Measurements from ENCODE around the gene PPM1E.
"Not testable (repeated sequence)": the region's sequence is repeated elsewhere in the genome, so short reads cannot be mapped to it uniquely, and the experiment has no call there.

The PPM1E gene

GRCh38 chr17:58755577-58756245 lies at the start of gene PPM1E:
PPM1E (plus strand) TSS chr17:58755854.
- H3K4me1 ChIP-seq (ENCODE audit: insufficient read depth, low read length) = peaks cover 8% of the 10 kb centered on the region
- H3K9me3 ChIP-seq (ENCODE audit: control insufficient read depth, insufficient read depth, low read length) = no peaks in the 10 kb centered on the region
- H3K36me3 ChIP-seq (ENCODE audit: insufficient read depth, low read length) = no peaks in the 10 kb centered on the region
- H3K9ac ChIP-seq (ENCODE audit: low read depth, low read length) = peak within 1 kb of the TSS; percentile 84

DNA sequence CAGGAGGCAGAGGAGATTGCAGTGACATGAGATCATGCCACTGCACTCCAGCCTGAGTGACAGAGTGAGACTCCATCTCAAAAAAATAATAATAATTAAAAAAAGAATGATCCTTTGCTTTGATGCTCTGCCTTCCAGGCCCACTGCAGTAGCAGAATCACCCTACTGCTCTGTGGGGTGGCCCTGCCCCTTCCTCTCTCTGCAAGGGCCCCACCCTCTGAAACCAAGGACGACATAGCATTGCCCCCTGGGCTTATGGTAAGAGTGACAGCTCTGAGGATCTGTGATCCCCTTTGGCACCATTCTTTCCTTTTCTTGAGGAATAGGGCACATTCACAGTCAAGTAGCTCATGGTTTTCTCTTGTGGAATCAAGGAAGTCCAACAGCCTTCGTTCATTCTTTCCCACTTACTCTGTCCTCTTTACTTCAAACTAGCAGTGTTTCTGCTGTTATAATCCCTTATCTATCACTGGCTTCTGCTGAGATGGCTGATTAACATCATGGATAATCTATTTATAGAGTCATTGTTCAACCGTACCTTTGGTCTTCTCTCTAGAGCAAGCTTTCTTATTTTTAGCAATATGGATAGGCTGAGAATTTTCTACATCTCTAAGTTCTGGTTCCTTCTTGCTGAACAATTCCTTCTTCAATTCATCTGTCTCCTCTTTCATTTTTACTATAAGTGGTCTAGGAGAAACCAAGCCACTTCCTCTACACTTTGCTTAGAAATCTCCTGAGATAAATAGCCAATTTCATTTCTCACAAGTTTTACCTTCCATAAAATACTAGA lies 49.1 kb upstream of the PPM1E start:
- Histone ChIP-seq H3K4me1 (ENCODE audit: insufficient read depth, low read length) (no peaks in the 10 kb centered on the region), H3K36me3 (ENCODE audit: insufficient read depth, low read length) (peaks cover 1% of the 10 kb centered on the region; the same call in 1 of the 2 replicates), H3K9me3 (ENCODE audit: control insufficient read depth, insufficient read depth, low read length) (no peaks in the 10 kb centered on the region), H3K9ac (ENCODE audit: low read depth, low read length) (no peak overlapping the region)

GRCh38 chr17:58710948-58711552 lies 44.6 kb upstream of the PPM1E start:
- Histone ChIP-seq H3K4me1 (ENCODE audit: insufficient read depth, low read length) (no peaks in the 10 kb centered on the region), H3K9ac (ENCODE audit: low read depth, low read length) (no peak overlapping the region), H3K36me3 (ENCODE audit: insufficient read depth, low read length) (peaks cover 10% of the 10 kb centered on the region; the same call in 1 of the 2 replicates), H3K9me3 (ENCODE audit: control insufficient read depth, insufficient read depth, low read length) (no peaks in the 10 kb centered on the region)

- Histone ChIP-seq H3K9ac (ENCODE audit: low read depth, low read length) (no peak overlapping the region), H3K4me1 (ENCODE audit: insufficient read depth, low read length) (no peaks in the 10 kb centered on the region), H3K9me3 (ENCODE audit: control insufficient read depth, insufficient read depth, low read length) (no peaks in the 10 kb centered on the region), H3K36me3 (ENCODE audit: insufficient read depth, low read length) (no peaks in the 10 kb centered on the region; the same call in 1 of the 2 replicates)
Measured at GRCh38 chr17:58722274-58722673, 33.4 kb upstream of the PPM1E start.

- no peak overlapping the region for H3K9ac ChIP-seq (ENCODE audit: low read depth, low read length)
- no peaks in the 10 kb centered on the region for H3K4me1 ChIP-seq (ENCODE audit: insufficient read depth, low read length)
- no peaks in the 10 kb centered on the region for H3K9me3 ChIP-seq (ENCODE audit: control insufficient read depth, insufficient read depth, low read length)
- no peaks in the 10 kb centered on the region; the same call in 1 of the 2 replicates for H3K36me3 ChIP-seq (ENCODE audit: insufficient read depth, low read length)
Measured at GRCh38 chr17:58722696-58723095, 33.0 kb upstream of the PPM1E start.

DNA sequence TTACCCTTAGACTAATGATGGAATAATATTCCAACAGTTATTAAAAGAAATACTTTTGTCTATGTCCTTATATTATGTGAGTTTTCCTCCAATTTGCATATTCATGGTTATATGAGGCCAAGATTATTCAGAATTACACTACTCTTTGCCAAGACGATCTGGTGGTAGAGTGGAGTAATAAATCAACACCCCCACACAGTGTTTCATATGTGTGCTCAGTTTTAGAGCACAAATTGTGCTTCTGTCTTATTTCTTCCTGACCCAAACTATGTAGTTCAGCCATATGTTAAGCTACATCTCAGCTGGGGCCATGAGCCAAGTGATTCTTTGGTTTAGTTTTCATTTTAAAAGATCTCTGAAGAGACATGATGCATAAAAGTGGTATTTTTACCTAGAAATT lies 26.9 kb upstream of the PPM1E start:
- H3K4me1 ChIP-seq (ENCODE audit: insufficient read depth, low read length) = no peaks in the 10 kb centered on the region
- no peak overlapping the region for H3K9ac ChIP-seq (ENCODE audit: low read depth, low read length)
- no peaks in the 10 kb centered on the region for H3K9me3 ChIP-seq (ENCODE audit: control insufficient read depth, insufficient read depth, low read length)
- no peaks in the 10 kb centered on the region for H3K36me3 ChIP-seq (ENCODE audit: insufficient read depth, low read length)

GRCh38 chr17:58730937-58731336 lies 24.7 kb upstream of the PPM1E start:
- Histone ChIP-seq H3K9me3 (ENCODE audit: control insufficient read depth, insufficient read depth, low read length) (no peaks in the 10 kb centered on the region), H3K36me3 (ENCODE audit: insufficient read depth, low read length) (no peaks in the 10 kb centered on the region), H3K4me1 (ENCODE audit: insufficient read depth, low read length) (no peaks in the 10 kb centered on the region), H3K9ac (ENCODE audit: low read depth, low read length) (no peak overlapping the region)

- H3K9ac ChIP-seq (ENCODE audit: low read depth, low read length) = no peak overlapping the region
- H3K36me3 ChIP-seq (ENCODE audit: insufficient read depth, low read length) = no peaks in the 10 kb centered on the region
- H3K9me3 ChIP-seq (ENCODE audit: control insufficient read depth, insufficient read depth, low read length) = no peaks in the 10 kb centered on the region
- no peaks in the 10 kb centered on the region for H3K4me1 ChIP-seq (ENCODE audit: insufficient read depth, low read length)
Measured at GRCh38 chr17:58734040-58734439, 21.6 kb upstream of the PPM1E start.

GRCh38 chr17:58734811-58735210 lies 20.8 kb upstream of the PPM1E start:
- Histone ChIP-seq H3K9me3 (ENCODE audit: control insufficient read depth, insufficient read depth, low read length) (no peaks in the 10 kb centered on the region), H3K4me1 (ENCODE audit: insufficient read depth, low read length) (no peaks in the 10 kb centered on the region), H3K36me3 (ENCODE audit: insufficient read depth, low read length) (no peaks in the 10 kb centered on the region), H3K9ac (ENCODE audit: low read depth, low read length) (no peak overlapping the region)

DNA sequence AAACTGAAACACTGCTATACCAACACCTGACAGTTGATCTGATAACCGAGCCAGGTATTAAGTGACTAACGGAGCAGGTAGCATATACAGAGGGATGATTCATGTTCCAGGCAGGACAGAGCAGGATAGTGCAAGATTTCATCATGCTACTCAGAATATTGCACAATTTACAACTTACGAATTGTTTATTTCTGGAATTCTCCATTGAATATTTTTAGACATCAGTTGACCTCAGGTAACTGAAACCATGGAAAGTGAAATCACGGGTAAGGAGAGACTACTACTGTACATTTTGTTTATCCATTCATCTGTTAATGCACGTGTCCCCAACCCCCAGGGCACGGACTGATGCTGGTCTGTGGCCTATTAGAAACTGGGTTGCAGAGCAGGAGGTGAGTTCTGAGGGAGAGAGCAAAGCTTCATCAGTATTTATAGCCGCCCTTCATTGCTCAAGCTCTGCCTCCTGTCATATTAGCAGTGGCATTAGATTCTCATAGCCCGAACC lies 14.5 kb upstream of the PPM1E start:
- Histone ChIP-seq H3K9ac (ENCODE audit: low read depth, low read length) (no peak overlapping the region), H3K36me3 (ENCODE audit: insufficient read depth, low read length) (no peaks in the 10 kb centered on the region), H3K9me3 (ENCODE audit: control insufficient read depth, insufficient read depth, low read length) (no peaks in the 10 kb centered on the region), H3K4me1 (ENCODE audit: insufficient read depth, low read length) (no peaks in the 10 kb centered on the region)

GRCh38 chr17:58747674-58748073 lies 8.0 kb upstream of the PPM1E start:
- no peak overlapping the region for H3K9ac ChIP-seq (ENCODE audit: low read depth, low read length)
- H3K4me1 ChIP-seq (ENCODE audit: insufficient read depth, low read length) = no peaks in the 10 kb centered on the region
- no peaks in the 10 kb centered on the region for H3K36me3 ChIP-seq (ENCODE audit: insufficient read depth, low read length)
- no peaks in the 10 kb centered on the region for H3K9me3 ChIP-seq (ENCODE audit: control insufficient read depth, insufficient read depth, low read length)

DNA sequence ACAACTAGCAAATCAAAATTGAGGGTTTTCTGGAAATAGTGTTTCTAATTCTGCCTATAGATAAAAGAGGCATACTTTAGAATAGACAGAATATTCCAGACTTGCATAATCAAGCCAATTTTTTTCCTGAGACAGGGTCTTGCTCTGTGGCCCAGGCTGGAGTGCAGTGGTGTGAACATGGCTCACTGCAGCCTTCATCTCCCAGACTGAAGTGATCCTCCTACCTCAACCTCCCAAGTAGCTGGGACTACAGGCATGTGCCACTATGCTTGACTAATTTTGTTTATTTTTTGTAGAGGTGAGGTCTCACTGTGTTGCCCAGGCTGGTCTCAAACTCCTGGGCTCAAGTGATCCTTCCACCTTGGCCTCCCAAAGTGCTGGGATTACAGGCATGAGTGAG lies 6.0 kb upstream of the PPM1E start:
- not testable (repeated sequence) for H3K36me3 ChIP-seq (ENCODE audit: insufficient read depth, low read length); H3K4me1 ChIP-seq (ENCODE audit: insufficient read depth, low read length); H3K9ac ChIP-seq (ENCODE audit: low read depth, low read length); H3K9me3 ChIP-seq (ENCODE audit: control insufficient read depth, insufficient read depth, low read length)

DNA sequence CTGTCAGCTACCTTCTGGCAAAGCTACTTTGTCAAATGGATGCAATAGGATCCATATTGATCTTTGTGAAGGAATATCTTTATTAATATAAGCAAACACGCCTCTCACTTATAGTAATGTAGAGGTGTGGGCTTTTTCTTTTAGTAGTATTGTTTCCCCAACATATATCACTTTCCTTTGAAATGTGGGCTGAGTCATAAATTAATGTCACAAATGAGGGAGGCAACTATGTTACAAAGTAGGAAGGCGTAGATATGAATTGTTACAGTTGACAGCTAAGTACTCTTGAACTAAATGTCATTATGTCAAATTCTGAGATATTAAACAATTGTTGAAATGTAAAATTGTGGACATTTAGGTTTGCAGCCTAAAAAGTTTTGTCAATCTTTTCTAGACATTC lies 2.6 kb upstream of the PPM1E start:
- Histone ChIP-seq H3K9me3 (ENCODE audit: control insufficient read depth, insufficient read depth, low read length) (no peaks in the 10 kb centered on the region), H3K9ac (ENCODE audit: low read depth, low read length) (no peak overlapping the region), H3K36me3 (ENCODE audit: insufficient read depth, low read length) (no peaks in the 10 kb centered on the region), H3K4me1 (ENCODE audit: insufficient read depth, low read length) (peaks cover 8% of the 10 kb centered on the region)

DNA sequence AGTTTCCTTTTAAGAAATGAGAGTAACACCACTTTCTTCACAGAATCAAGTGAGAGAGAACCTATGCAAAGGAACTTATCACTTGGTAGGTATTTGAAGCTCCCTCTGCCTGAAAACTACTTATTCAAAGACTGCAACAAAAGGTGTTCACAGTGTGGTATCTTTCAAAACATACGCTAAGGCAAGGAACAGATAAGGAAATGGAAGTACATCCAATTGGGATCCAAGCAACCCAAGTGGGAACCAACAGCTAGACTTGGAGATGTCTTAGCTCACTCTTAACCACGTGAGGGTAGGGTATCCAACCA lies 431 bp upstream of the PPM1E start:
- H3K36me3 ChIP-seq (ENCODE audit: insufficient read depth, low read length) = no peaks in the 10 kb centered on the region
- H3K9ac ChIP-seq (ENCODE audit: low read depth, low read length) = peak overlapping the region; percentile 84; the same call in 1 of the 2 replicates

More for the DNA sequence above, 431 bp upstream of the PPM1E start:
- no peaks in the 10 kb centered on the region for H3K9me3 ChIP-seq (ENCODE audit: control insufficient read depth, insufficient read depth, low read length)
- peaks cover 8% of the 10 kb centered on the region for H3K4me1 ChIP-seq (ENCODE audit: insufficient read depth, low read length)
